HG03571 (cell line): ENCODE data around the gene RECK.

Experiments used
- ATAC-seq: cut with Tn5 transposase; IDR thresholded peaks from one replicate; pipeline ENCODE4 v1.9.1; 2021; ENCODE audit not compliant: unreplicated experiment

RECK gene

DNA sequence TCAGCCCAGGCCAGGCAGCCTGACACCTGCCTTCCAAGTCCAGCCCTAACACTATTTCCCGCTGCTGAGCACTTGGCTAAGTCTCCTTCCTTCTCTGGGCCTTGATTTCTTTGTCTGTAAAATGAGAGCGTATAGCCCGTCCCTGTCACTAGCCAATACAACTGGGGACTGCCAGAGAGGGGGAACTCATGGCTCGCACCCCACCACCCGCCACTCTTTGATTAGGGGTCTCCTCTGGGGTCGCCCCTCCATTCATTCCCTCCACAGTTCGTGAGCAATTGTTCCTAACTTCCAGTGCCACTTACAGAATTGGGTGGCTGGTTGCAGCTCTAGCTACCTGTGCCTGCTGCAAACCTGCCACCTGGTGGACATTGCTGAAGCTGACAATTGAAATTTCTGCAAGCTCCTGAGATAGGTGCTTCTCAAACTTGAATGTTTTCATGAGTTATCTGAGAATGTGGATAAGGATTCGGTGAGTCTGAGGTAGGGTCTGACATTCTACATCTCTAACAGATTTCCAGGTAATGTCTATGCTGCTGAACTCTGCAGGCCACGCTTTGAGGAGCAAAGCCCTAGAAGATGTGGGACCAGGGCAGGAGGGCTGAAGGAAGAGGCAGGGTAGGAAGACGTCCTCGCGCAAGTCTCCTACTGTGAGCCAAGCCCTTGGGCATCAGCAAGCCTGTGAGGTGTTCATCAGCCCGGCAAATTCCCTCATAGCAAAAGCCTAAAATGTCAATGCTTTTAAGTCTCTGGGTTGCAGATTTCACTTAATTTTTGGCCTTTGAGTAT lies 13.3 kb upstream of the RECK start:
- no peak for ATAC-seq

DNA sequence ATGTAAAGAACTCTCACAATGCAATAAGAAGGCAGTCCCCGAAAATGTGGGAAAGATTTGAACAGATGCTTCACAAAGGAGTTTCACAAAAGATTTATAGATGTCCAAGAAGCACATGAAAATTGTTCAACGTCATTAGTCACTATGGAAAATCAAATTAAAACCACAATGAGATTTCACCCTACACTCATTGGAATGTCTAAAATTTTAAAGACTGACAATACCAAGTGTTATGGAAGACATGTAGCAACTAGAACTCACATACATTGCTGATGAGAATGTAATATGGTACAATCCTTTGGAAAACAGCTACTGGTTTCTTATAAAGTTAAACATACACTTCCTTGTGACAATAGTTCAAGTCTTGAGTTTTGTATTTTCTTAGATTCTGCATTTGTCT lies 11.0 kb upstream of the RECK start:
- ATAC-seq: no peak

DNA sequence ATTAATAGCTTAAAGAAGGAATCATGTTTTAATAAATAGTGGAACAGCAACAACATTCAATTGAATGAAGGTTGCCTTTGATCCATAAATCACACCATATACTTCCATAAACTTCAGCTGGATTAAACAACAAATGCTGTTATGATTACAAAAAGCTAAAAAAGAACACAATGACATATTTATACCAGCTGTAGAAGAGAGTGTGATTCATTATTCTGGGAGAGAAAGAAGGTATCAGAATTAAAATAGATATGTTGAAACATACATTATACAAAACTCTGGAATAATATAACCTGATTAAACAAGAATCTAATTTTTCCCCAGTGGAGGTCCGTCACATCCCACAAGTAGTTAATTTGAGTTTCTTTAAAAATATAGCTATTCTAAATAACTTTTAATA lies 7.5 kb upstream of the RECK start:
- ATAC-seq: no peak

DNA sequence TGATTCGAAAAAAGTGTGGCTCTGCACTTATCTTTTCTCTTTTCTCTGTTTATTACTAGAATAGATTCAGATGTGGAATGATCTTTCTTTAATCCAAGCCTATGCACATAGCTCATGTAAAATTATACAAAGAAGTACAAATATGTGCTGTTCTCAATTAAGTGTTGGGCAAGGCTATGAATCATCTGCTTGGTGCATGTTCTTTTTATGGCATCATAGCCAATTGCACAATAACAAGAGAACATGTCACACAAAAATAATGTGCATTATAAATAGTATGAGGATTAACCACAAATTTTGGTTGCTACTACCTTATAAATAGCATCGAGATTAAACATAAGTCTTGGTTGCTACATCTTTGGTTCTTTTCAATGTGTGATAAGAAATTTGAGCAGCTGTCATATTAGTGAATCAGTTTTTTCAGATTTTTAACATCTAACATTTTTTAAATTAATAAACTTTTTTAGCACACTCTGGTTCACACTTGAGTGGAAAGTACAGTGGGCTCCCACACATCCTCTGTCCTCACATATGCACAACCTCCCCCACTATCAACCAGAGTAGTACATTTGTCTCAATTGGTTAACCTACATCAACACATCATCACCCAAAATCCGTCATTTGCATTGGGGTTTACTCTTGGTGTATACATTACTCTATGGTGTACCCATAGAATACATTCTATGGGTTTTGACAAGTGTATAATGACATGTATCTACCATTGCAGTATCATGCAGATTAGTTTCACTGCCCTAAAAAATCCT lies 6.8 kb upstream of the RECK start:
- ATAC-seq: no peak

DNA sequence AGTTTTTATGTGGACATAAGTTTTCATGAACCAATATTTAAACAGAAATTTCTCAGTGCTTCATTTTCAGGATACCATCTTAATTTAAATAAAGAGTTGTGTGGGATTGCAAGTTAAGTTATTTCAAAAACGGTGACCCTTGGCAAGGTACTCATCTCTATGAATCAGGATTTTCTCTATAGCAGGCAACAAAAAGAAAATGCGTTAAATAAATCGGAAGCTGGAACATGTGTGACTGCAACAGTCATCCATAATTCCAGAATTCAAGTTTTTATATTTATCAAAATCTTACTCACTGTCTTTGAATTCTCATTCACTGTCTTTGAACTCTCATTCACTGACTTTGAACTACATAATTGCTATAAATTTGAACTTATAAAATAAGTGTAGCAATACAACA lies 5.8 kb upstream of the RECK start:
- ATAC-seq: no peak

DNA sequence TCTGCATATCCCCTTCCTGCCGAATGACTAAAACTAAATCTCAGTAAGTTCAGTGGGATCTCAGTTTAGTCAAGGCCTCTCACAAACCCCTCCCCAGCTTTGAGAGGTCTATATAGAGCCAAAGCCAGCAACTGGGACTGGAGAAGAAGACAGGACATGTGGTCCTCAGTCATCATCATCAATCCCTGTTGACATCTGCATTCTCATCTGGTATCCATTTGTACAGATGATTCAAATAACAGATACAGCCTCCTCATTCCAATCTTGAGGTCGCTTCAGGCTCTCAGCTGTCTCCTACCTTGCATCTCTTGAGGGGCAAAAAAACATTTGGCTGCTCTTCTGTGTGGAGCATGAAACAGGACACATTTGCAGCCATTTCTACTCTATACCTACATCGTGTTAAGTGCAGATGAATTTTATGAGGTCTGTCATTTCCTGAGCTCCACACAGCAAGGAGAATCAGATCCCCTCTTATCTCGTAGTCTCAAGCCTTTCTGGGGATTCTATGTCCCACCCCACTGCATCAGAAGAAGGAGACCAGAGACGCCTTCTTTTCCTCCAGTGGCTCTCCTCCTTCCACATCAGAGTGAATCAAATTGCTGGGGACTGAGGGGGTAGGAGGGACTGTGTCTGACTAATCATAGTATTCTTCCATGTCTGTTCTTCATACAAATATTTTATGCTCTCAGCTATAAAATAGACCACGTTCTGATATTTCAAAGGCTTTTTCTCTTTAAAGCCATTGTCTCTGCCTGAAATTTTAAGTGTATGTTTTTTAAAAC lies 4.7 kb upstream of the RECK start:
- ATAC-seq: no peak

DNA sequence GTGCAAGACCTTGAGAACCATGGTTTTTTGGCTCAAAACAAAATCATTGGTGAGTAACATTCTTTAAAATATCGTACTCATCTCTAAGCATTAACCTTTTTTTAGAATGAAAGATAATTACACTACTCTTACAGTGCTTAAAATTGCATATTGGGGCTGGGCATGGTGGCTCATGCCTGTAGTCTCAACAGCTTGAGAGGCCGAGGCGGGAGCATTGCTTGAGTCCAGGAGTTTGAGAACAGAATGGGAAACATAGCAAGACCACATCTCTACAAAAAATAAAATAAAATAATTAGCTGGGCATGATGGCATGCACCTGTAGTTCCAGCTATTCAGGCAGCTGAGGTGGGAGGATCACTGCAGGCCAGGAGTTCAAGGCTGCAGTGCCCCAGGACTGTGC lies 2.9 kb upstream of the RECK start:
- ATAC-seq: no peak

DNA sequence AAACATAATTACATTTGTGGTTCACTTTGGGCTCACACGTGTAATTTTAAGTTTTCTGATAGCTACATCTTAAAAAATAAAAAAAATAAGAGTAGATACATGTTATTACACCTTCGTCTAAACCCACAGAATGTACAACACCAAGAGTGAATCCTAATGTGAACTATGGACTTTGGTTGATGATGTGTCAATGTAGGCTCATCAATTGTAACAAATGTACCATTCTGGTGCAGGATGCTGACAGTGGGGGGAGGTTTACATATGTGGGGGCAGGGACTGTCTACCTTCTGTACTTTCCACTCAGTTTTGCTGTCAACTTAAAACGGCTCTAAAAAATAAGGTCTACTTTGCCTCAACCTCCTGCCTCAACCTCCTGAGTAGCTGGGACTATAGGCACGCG lies 2.5 kb upstream of the RECK start:
- no peak for ATAC-seq

DNA sequence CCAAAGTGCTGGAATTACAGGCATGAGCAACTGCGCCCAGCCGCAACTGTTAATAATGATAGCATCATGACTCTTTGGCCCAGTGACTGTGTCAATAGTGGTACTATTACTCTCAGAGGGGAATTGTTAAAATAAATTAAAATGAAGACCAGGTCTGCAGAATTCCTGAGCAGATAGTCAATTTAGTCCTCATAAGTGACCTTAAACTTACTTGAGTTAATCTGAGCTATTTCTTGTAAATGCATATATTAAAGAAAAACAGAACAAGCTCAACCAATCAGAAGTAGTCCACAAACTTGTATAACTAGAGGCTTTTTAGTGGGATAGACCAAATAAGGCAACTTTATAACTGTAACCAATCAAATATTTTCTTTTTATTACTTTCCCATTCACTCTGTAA lies 1.7 kb upstream of the RECK start:
- no peak for ATAC-seq

DNA sequence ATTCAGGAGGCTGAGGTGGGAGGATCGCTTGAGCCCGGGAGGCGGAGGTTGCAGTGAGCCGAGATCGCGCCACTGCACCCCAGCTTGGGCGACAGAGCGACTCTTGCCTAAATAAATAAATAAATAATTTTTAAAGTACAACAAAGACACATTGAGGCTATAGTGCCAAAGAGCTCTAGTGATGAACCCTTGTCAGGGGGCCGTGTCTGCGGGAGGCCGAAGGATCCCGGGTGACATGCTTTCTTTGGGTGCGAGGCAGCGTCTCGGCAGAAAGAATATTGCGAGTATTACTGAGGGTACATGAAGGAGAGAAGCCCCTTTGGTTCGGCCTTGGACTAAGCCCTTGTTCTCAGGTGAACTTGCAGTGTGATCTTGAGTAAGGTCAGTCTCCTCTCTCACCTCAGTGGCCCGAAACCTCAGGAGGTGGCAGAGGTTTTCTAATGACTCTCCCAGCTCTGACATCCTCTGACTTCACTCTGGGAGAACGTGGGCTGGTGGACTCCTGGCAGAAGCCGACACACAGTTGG lies 397 bp upstream of the RECK start:
- no peak for ATAC-seq

DNA sequence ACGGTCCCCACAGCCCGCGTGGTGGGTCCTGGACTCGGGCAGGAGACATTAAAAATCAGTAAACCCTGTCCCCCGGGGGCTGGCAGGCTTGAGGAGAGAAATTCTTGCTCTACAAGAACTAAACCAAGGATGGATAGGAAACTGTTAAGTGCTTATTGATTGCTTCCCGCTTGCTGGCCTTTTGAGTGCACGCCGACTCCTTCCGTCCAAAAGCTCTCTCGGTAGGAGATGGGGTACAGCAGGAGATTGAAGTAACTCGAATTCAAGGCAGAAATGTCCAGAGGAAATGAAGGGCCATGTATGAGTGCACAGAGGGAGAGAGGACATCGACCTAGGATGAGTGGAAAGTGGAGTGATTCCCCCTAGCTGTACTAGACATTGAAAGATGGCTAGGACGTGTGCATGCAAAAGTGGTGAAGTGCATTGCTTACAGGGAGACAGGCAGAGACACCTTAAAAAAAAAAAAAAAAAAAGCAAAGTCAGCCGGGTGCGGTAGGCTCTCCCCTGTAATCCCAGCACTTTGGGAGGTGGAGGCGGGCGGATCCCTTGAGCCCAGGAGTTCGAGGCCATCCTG lies 923 bp downstream of the RECK start:
- ATAC-seq: no peak

DNA sequence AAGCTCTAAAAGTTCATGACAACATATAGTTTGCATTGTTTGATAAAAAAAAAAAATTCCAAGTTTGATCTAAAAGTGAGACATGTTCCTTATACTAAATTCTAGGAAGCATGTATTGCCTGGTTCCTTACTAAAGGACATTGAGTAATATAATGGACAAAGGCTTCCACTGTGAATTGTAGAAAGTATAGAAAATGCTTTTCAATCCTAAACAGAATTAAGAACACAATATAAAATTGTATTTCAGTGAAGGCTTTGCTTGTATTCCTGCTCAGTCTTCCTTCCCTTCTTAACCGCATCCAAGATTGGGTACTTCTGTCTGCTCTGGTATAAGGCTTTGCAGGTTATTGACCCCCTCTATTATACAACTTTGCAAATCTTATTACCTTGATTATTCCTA lies 2.4 kb downstream of the RECK start:
- no peak for ATAC-seq

DNA sequence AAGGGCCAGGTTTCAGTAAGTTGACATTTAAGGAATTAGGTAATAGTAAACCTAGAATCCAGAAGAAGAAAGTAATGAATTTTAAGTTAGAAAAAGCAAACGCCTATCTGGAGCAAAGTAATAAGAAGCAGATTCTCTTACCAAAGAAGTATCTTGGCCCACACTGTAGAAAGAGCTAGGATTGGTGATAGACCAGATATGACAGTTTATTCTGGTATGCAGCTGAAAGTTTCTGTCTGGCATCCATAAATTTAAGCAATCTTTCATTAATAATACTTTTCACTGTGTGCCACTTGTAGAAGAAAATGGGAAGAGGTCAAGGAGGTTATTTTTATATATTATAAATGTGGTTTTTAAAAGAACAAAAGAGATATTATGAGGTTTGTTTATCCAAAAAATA lies 3.0 kb downstream of the RECK start:
- ATAC-seq: no peak

DNA sequence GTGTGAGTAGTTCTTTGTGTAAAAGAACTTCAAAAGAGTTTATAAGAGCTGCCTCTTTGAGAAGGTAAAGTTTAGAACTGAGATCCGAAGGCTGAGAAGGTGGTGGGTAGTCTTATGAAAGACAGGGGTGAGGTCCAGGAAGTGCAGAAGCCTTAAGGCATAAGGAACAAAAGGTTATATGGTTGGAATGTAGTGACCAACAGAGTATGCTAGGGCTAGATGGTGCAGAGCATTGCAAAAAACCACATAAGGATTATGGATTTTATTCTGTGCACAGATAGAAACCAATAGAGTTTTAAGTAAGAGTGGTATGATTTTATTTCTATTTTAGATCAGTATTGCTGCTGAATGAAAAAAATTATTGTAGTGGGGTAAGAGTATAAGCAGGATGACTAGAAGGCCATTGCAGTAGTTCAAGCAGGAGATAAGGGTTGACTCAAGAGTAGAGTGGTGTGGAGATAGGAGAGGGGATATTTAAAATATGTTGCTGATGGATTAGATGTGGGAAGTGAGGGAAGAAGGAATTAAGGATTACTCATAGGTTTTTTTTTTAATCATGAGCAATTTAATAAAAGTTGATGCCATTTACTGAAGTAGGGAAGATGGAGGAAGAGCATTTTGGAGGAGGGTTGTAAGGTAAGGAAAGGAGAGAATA lies 3.7 kb downstream of the RECK start:
- no peak for ATAC-seq

DNA sequence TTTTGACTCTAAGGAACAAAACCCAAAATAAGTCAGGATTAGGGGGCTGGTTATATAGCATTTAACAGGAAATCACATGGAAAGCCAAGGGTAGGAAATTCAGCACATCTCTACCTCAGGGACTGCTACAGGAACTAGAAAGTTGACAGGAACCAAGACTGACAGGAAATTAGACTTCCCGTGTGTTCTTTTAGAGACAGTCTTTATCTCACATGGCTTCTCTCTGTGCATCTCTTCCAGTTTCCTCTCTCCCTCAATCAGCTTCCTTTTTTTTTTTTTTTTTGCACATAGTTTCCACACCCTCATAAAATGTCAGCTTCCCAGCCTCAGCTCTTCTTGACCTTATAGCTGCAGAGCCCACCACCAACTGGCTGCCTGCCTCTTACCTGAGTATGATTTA lies 4.8 kb downstream of the RECK start:
- ATAC-seq: no peak

DNA sequence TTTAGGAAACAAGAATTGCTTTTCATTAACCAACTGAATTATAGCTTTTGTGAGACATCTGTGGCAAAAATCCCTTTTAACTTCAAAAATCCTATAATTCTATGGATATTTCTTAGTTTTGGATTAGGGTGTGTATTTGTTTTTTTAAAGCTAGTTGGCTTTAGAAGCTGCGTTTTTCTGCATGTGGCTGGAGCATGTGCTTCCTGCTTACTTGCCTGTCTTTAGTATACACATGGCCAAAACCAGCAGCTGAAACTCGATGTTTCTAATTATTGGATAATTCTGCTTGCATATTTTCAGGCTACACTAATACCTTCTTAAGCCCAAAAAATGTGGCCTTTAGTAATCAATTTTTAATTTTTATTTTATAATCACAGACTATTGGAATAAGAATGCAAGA lies 8.9 kb downstream of the RECK start:
- no peak for ATAC-seq

DNA sequence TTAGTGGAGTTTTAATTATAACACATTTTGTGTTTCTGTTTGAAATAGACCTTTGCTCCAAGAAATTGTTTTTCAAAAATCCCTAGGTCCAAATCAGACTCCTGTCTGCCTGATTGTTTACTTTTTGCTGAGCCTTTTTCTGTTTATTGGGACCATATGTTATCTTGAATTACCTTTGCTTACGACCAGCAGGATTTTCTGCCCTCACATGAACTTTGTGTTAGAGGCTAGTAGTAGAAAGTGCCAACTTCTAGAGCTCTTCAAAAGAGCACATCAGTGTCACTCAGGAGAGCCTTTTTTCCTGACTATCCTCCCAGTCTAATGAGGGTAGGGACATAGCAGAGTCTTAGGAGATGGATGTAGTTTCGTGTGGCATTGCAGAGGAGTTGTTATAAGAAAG lies 10.2 kb downstream of the RECK start:
- ATAC-seq: no peak

DNA sequence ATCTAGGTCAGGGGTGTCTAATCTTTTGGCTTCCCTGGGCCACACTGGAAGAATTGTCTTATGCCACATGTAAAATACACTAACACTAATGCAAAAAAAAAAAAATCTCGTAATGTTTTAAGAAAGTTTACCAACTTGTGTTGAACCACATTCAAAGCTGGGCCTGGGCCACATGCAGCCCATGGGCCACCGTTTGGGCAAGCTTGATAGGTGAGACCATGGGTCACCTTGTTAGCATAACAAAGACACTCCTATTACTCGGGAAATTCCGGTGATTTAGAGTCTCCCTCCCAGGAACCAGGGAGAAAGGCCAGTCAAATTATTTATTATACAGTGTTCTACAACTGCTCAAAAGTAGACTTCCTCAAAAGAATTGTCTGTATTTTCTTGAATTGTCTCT lies 12.7 kb downstream of the RECK start:
- no peak for ATAC-seq

DNA sequence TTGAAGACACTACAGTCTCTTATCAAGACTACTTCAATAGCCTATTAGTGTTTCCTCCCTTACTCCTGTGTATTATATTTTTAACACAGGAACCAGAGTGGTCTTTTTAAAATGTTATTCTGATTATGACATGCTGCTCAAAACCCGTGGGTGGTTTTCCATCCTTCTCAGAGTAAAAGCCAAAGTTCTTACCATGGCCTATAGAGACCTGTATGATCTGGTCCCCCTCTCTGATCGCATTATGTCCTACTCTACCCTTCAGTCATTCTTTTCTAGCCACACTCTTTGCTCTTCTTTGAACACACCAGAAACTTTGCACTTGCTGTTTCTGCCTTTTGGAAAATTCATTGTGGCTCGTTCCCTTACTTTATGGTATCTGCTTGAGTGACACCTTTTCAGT lies 13.8 kb downstream of the RECK start:
- no peak for ATAC-seq

DNA sequence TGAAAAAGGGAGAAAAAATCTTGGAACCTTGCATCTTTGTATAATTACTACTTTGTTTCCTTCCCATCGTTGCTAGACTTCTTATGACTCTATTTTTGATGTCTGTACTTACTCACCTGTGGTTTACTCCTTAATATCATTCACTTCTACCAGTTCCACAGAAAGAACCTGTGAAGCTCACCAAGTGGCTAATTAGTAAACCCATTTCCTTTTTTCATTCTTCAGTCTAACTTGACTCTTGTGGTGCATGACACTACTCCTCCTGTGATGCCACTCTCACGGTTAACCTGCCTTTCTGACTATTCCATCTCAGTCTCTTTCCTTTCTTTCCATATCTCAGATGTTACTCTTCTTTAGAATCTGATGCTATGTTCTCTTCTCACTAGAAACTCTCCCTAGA lies 14.6 kb downstream of the RECK start:
- peak; percentile 64 for ATAC-seq

DNA sequence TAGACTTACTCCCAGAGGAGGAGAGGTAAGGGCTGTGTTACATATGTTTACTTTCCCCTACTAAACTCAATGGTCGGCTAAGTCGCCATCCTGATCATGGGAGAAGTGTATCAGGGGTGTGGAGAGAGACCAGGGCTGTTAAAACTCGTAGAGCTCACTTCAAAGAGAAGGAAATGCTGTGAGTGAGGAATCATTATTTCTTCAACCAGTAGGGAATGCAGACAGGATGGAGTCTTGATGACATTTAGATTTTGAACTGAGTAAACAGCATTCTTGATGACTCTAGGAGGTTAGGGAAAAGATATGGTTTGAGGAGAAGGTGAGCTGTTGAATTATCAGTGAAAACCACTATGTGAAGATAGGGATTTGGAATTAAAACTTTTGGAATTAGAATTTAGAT lies 17.3 kb downstream of the RECK start:
- ATAC-seq: no peak
